ENCODE measurements around the gene ACADVL. TPM values are rescaled to one million over a fixed set of nuclear protein-coding genes. Genes with fewer than 3 reads are reported as not detected.
A peak's percentile ranks its signal among the peaks of the same experiment; 100 is the strongest.

ACADVL gene
- total RNA-seq, 1 experiment from 2014 or later, result 305 TPM

- TF ChIP-seq REST (IDR thresholded peaks at IDR 0.05; ENCODE audit: insufficient read depth in 1 of 2, low read depth in 2 of 2, low read length in 1 of 2) (no peak), POLR2AphosphoS5 (IDR thresholded peaks at IDR 0.05; ENCODE audit: low read depth, low read length) (no peak), CTCF (IDR thresholded peaks at IDR 0.05) (no peak), SIN3A (IDR thresholded peaks at IDR 0.05; ENCODE audit: borderline replicate concordance, insufficient read depth, low read depth, low read length) (no peak), TCF7L2 (IDR thresholded peaks at IDR 0.05; ENCODE audit: low read depth, low read length) (no peak)
- H3K27ac ChIP-seq (ENCODE audit: low read length), result peak overlapping the region; percentile 92
- no peaks in the 10 kb centered on the region for H3K9me3 ChIP-seq (ENCODE audit: control insufficient read depth, insufficient read depth, low read depth, low read length)
- intact Hi-C loops (cut with micrococcal nuclease; ENCODE audit: unreplicated experiment), result no loop called here
- in situ Hi-C loops (cut with HindIII; ENCODE audit: low pct_unique_long_range_greater_than_20kb, low sequenced_read_pairs), result no loop called here
- BruUV-seq (replicated peaks), result no TSS peak
- no peaks in the 10 kb centered on the region for H3K27me3 ChIP-seq (ENCODE audit: control insufficient read depth, insufficient read depth, low read length)
- POLR2A ChIA-PET, result no interaction called here
- H3K36me3 ChIP-seq (ENCODE audit: control insufficient read depth, insufficient read depth, low read length), result peaks cover 9% of the 10 kb centered on the region
- no peak for DNase-seq (ENCODE audit: low read depth, low spot score)
- H3K4me3 ChIP-seq (ENCODE audit: low read depth in 2 of 2, low read length in 2 of 2), result peak overlapping the region; percentile 72 to 80
- peaks cover 16% of the 10 kb centered on the region for H3K4me1 ChIP-seq (ENCODE audit: control insufficient read depth, insufficient read depth, low read length)
- peak; percentile 5 for ATAC-seq
- CTCF ChIA-PET, result no interaction called here
Observed at GRCh38 chr17:7250695-7251627, 31.2 kb downstream of the ACADVL start.

GRCh38 chr17:7251661-7252175, 32.0 kb downstream of the ACADVL start, which contains the start of gene CTDNEP1:
Gene CTDNEP1, minus strand, starts transcription at chr17:7251734. Its CDS starts 438 bp downstream, at chr17:7251296.
- ChIA-PET CTCF (no interaction called here), POLR2A (no interaction called here)
- H3K9me3 ChIP-seq (ENCODE audit: control insufficient read depth, insufficient read depth, low read depth, low read length), result no peaks in the 10 kb centered on the region
- DNase-seq (ENCODE audit: low read depth, low spot score) (peak; percentile 97), ATAC-seq (peak; percentile 98)
- BruUV-seq (replicated peaks), result no TSS peak
- TF ChIP-seq CTCF (IDR thresholded peaks at IDR 0.05), result no peak
- TF ChIP-seq REST (IDR thresholded peaks at IDR 0.05; ENCODE audit: insufficient read depth in 1 of 2, low read depth in 2 of 2, low read length in 1 of 2), result no peak
- TF ChIP-seq TCF7L2 (IDR thresholded peaks at IDR 0.05; ENCODE audit: low read depth, low read length), result no peak
- no peak for TF ChIP-seq POLR2AphosphoS5 (IDR thresholded peaks at IDR 0.05; ENCODE audit: low read depth, low read length)
- TF ChIP-seq SIN3A (IDR thresholded peaks at IDR 0.05; ENCODE audit: borderline replicate concordance, insufficient read depth, low read depth, low read length), result 0 out of 2 replicates have a peak, but pooled peaks have one; percentile 16
- intact Hi-C loops (cut with micrococcal nuclease; ENCODE audit: unreplicated experiment) (no loop called here), in situ Hi-C loops (cut with HindIII; ENCODE audit: low pct_unique_long_range_greater_than_20kb, low sequenced_read_pairs) (no loop called here)
- H3K4me3 ChIP-seq (ENCODE audit: low read depth in 2 of 2, low read length in 2 of 2), result peak within 1 kb of the TSS; percentile 72 to 80
- peak within 1 kb of the TSS; percentile 92 for H3K27ac ChIP-seq (ENCODE audit: low read length)
- peaks cover 16% of the 10 kb centered on the region for H3K4me1 ChIP-seq (ENCODE audit: control insufficient read depth, insufficient read depth, low read length)
- H3K36me3 ChIP-seq (ENCODE audit: control insufficient read depth, insufficient read depth, low read length), result peaks cover 7% of the 10 kb centered on the region
- H3K27me3 ChIP-seq (ENCODE audit: control insufficient read depth, insufficient read depth, low read length), result no peaks in the 10 kb centered on the region
